ENCODE results near the gene KRTAP10-2.

The KRTAP10-2 gene

DNA sequence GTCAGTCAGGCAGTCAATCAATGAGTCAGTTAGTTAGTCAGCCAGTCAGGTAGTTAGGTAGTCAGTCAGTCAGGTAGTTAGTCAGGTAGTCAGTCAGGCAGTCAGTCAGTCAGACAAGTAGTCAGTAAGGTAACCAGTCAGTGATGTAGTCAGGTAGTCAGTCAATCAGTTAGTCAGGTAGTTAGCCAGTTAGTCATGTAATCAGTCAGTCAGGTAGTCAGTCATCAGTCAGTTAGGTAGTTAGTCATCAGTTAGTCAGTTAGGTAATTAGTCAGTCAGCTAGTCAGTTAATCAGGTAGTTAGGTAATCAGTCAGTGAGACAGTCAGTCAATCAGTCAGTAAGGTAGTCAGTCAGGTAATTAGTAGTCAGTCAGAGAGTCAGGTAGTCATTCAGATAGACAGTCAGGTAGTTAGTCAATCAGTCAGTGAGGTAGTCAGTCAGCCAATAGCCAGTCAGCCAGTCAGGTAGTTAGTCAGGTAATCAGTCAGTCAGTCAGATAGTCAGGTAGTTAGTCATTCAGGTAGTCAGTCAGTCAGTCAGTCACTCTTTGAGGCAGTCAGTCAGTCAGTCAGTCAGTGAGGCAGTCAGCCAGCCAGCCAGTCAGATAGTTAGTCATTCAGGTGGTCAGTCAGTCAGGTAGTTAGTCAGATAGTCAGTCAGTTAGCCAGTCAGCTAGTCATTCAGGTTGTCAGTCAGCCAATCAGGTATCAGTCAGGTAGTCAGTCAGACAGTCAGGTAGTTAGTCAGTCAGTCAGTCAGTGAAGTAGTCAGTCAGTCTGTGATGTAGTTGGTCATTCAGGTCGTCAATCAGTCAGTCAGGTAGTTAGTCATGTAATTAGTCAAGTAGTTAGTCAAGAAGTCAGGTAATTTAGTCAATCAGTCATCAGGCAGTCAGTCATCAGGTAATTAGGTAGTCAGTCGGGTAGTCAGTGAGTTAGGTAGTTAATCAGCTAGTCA is 26.6 kb downstream of the KRTAP10-2 start:
- TF ChIP-seq, protein P1, sequence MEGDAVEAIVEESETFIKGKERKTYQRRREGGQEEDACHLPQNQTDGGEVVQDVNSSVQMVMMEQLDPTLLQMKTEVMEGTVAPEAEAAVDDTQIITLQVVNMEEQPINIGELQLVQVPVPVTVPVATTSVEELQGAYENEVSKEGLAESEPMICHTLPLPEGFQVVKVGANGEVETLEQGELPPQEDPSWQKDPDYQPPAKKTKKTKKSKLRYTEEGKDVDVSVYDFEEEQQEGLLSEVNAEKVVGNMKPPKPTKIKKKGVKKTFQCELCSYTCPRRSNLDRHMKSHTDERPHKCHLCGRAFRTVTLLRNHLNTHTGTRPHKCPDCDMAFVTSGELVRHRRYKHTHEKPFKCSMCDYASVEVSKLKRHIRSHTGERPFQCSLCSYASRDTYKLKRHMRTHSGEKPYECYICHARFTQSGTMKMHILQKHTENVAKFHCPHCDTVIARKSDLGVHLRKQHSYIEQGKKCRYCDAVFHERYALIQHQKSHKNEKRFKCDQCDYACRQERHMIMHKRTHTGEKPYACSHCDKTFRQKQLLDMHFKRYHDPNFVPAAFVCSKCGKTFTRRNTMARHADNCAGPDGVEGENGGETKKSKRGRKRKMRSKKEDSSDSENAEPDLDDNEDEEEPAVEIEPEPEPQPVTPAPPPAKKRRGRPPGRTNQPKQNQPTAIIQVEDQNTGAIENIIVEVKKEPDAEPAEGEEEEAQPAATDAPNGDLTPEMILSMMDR (IDR thresholded peaks at IDR 0.05) = no peak
- DNase-seq (ENCODE audit: low spot score) = no peak
- Histone ChIP-seq H3K4me3 (no peak overlapping the region), H3K27ac (no peak overlapping the region)

DNA sequence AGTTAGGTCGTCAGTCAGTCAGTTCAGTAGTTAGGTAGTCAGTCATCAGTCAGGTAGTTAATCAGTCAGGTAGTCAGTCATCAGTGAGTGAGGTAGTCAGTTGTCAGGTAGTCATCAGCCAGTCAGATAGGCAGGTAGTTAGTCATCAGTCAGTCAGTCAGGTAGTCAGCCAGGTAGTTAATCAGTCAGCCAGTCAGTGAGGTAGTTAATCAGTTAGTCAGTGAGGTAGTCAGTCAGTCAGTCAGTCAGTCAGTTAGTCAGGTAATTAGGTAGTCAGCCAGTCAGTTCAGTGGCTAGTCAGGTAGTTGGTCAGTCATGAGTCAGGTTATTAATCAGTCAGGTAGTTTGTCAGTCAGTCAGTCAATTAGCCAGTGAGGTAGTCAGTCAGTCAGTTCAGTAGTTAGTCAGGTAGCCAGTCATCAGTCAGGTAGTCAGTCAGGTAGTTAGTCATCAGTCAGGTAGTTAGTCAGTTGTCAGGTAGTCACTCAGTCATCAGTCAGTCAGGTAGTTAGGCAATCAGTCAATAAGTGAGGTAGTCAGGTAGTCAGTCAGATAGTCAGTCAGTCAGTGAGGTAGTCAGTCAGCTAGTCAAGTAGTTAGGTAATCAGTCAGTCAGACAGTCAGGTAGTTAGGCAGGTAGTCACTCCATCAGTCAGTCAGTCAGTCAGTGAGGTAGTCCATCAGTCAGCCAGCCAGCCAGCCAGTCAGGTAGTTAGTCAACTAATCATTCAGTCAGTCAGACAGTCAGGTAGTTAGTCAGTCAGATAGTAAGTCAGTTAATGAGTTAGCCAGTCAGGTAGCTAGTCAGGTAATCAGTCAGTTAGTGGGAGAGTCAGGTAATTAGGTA is 27.5 kb downstream of the KRTAP10-2 start:
- Histone ChIP-seq H3K27ac (no peak overlapping the region), H3K4me3 (no peak overlapping the region)
- TF ChIP-seq, protein P1 (IDR thresholded peaks at IDR 0.05) = no peak
- no peak for DNase-seq (ENCODE audit: low spot score)

DNA sequence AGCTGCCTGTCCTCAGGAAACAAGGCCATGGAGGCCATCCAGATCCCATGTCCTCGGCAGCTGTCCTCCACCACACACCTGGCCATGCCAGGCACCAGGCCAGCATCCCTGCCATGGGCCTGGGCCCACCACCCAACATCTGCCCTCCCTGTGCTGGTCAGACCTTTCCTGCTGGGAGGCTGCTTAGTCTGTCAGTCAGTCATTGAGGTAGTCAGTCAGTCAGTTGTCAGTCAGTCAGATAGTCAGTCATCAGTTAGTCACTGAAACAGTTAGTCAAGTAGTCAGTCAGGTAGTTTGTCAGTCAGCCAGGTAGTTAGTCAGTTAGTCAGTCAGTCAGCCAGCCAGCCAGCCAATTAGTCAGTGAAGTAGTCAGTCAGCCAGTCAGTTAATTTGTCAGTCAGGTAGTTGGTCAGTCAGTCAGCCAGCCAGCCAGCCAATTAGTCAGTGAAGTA is 28.5 kb downstream of the KRTAP10-2 start:
- TF ChIP-seq, protein P1 (IDR thresholded peaks at IDR 0.05) = no peak
- no peak for DNase-seq (ENCODE audit: low spot score)
- Histone ChIP-seq H3K4me3 (no peak overlapping the region), H3K27ac (no peak overlapping the region)

DNA sequence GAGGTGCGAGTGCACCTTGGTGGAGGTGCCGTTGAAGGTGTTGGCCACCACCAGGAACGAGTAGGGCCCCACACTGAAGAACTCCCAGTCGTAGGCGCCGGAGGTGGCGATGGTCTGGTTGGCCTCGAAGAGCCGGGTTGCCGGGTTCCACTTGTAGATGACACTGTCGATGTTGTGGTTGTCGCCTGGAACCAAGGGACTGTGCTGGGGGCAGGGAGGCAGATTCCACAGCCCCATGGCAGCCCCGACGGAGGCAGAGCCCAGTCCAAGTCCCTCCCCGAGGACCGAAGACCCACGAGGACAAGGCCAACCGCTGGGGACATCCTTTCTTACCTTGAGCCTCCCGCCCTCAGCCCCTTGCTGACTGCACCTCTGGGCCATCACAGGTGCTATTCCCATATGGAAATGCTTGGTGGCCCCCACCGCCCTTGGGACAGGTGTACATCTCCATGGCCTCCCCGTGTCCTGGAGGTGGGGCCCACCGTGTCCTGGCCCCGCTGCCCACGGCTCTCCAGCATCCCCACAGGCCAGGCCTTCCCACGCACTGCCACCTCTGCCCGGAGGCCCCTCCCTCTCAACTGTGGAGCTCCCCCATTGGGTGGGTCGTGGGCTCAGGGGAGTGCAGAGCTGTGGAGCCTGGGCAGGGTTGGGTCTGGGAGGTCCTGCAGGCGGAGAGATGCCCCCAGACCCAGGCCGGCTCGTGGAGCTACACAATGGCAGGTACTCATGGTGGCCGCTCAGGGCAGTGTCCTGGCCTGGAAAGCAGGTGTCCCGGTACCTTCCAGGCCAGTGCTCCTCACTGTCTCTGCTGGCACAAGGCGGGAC is 29.2 kb downstream of the KRTAP10-2 start:
- TF ChIP-seq, protein P1 (IDR thresholded peaks at IDR 0.05) = no peak
- H3K4me3 ChIP-seq = no peak overlapping the region
- DNase-seq (ENCODE audit: low spot score) = no peak
- H3K27ac ChIP-seq = no peak overlapping the region

DNA sequence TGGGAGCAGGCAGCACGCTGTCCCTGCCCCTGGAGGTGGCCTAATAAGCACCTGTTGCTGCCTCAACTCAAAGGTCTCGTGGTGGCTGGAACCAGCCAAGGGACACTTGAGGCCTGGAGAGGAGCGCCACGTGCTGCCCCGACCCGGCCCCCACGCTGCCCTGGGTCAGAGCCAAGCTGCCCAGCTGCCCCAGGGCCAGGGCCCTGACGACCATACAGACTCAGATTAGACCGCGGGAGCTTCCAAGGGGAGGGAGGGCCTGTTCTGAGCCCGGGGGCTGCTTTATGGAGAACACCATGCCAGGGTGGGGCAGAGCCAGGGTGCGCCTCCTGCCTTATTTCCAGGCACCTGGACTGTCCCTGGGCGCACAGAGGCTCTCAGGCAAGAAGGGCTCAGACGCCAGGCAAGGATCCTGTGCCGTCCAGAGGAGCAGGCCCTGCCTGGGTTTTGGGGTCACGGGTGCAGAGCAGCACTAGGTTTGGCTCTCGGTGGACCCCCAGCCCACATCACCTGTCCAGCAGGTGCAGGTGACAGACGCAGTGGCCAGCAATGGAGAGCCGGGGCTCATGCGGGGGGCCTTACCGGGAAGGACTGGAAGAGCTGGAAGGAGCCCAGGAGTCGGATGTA is 29.9 kb downstream of the KRTAP10-2 start:
- TF ChIP-seq, protein P1 (IDR thresholded peaks at IDR 0.05) = no peak
- Histone ChIP-seq H3K27ac (no peak overlapping the region), H3K4me3 (no peak overlapping the region)
- DNase-seq (ENCODE audit: low spot score) = no peak

Data from coronary artery (tissue), 2 donors.